ENCODE data around the gene NSUN5. TPM values are rescaled to one million over a fixed set of nuclear protein-coding genes. Genes with fewer than 3 reads are reported as not detected.
"Not testable (repeated sequence)": the region's sequence is repeated elsewhere in the genome, so short reads cannot be mapped to it uniquely, and the experiment has no call there.

Gene NSUN5
- polyA plus RNA-seq, 3 donors from 2014 or later, result 32.0 to 41.1 (median 32.6) TPM

DNA sequence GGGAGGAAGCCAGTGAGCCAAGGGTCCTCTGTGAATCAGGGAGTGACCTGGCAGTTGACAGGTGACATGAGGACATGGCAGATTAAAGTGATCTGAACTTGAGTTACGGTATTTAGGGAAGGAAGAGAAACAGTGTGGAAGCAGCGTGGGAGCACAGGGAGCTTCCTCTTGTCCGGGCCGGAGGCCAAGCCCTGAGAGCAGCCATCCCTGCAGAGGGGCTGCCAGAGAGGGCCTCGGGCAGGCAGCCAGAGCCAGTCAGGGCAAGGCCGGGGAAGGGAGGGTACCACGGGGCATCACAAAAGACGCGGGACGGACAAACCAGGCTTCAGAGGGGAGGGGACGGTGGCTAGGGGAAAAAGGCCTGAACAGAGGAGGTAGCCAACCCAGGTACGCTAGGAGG, 8.8 kb downstream of the NSUN5 start:
- DNase-seq; H3K4me3 Mint-ChIP-seq; H3K4me1 Mint-ChIP-seq; H3K9me3 Mint-ChIP-seq; H3K27ac Mint-ChIP-seq; H3K27me3 Mint-ChIP-seq (ENCODE audit: low read depth in 3 of 3): not testable (repeated sequence)
- H3K36me3 Mint-ChIP-seq, result peaks cover 0 to 10% (median 0%) of the 10 kb centered on the region in 3 donors

GRCh38 chr7:73297706-73298105, 10.9 kb downstream of the NSUN5 start:
- H3K27ac Mint-ChIP-seq; H3K27me3 Mint-ChIP-seq (ENCODE audit: low read depth in 3 of 3); H3K4me1 Mint-ChIP-seq; DNase-seq; H3K4me3 Mint-ChIP-seq; H3K9me3 Mint-ChIP-seq; H3K36me3 Mint-ChIP-seq: not testable (repeated sequence)

- not testable (repeated sequence) for H3K4me3 Mint-ChIP-seq; H3K4me1 Mint-ChIP-seq; DNase-seq; H3K36me3 Mint-ChIP-seq; H3K27ac Mint-ChIP-seq; H3K27me3 Mint-ChIP-seq (ENCODE audit: low read depth in 3 of 3); H3K9me3 Mint-ChIP-seq
These were observed 11.4 kb downstream of the NSUN5 start for GRCh38 chr7:73297235-73297634.

DNA sequence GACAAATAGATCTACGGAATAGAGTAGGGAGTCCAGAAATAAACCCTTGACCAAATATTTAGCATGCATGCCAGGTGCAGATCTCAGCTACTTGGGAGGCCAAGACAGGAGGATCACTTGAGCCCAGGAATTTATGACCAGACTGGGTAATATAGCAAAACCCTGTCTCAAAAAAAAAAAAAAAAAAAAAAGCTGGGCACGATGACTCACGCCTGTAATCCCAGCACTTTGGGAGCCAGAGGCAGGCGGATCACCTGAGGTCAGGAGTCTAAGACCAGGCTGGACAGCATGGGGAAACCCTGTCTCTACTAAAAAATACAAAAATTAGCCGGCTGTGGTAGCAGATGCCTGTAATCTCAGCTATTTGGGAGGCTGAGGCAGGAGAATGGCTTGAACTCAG, 31.4 kb downstream of the NSUN5 start:
- not testable (repeated sequence) for H3K27me3 Mint-ChIP-seq (ENCODE audit: low read depth in 3 of 3); H3K27ac Mint-ChIP-seq; H3K4me1 Mint-ChIP-seq; DNase-seq; H3K36me3 Mint-ChIP-seq; H3K9me3 Mint-ChIP-seq; H3K4me3 Mint-ChIP-seq

DNA sequence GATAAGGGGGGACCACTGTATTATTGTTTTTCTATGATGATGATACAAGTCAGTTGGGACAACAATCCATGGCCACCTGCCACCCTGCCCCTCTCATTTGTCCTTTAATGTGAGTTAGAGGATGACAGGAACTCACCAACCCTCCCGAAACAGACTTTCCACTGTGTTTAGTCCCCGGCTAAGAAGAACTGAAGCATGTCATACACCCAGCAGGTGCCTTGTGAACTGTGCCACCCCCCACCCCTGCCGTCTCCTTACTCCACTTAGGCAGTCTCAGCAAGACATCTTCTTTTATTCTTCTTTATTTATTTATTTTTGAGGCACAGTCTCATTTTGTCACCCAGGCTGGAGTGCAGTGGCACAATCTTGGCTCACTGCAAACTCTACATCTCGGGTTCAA, 40.8 kb downstream of the NSUN5 start:
- not testable (repeated sequence) for DNase-seq; H3K4me3 Mint-ChIP-seq; H3K36me3 Mint-ChIP-seq; H3K27ac Mint-ChIP-seq; H3K9me3 Mint-ChIP-seq; H3K4me1 Mint-ChIP-seq; H3K27me3 Mint-ChIP-seq (ENCODE audit: low read depth in 3 of 3)

GRCh38 chr7:73266719-73267368, 41.8 kb downstream of the NSUN5 start:
- DNase-seq; H3K36me3 Mint-ChIP-seq; H3K27ac Mint-ChIP-seq; H3K4me3 Mint-ChIP-seq; H3K4me1 Mint-ChIP-seq; H3K9me3 Mint-ChIP-seq; H3K27me3 Mint-ChIP-seq (ENCODE audit: low read depth in 3 of 3): not testable (repeated sequence)

- H3K27ac Mint-ChIP-seq; H3K4me1 Mint-ChIP-seq; H3K36me3 Mint-ChIP-seq; DNase-seq; H3K4me3 Mint-ChIP-seq; H3K27me3 Mint-ChIP-seq (ENCODE audit: low read depth in 3 of 3); H3K9me3 Mint-ChIP-seq: not testable (repeated sequence)
These were observed 46.2 kb downstream of the NSUN5 start for GRCh38 chr7:73262416-73262815.

Other genes with a start within 250 kb of the NSUN5 start
- gene SPDYE9, start 222.8 kb downstream of the NSUN5 start, polyA plus RNA-seq, result under 1 TPM in 1 of 3 donors, not detected in 2; 0.12 TPM
- not detected for gene TRIM50, start 19.3 kb upstream of the NSUN5 start, polyA plus RNA-seq
- not detected for gene FKBP6, start 19.3 kb upstream of the NSUN5 start, polyA plus RNA-seq
- under 1 TPM in 1 of 3 donors, not detected in 2; 0.37 TPM for gene FZD9, start 125.0 kb upstream of the NSUN5 start, polyA plus RNA-seq
- 10 to 100 TPM in 1 of 3 donors, 1 to 10 TPM in 2; 3.6 to 23.4 (median 7.4) TPM for gene BAZ1B, start 213.5 kb upstream of the NSUN5 start, polyA plus RNA-seq
- 100 to 1,000 TPM in 1 of 3 donors, 10 to 100 TPM in 2; 89.1 to 103 (median 95.5) TPM for gene BCL7B, start 248.9 kb upstream of the NSUN5 start, polyA plus RNA-seq

Measured in immature natural killer cell (primary cell).